HG03565 (cell line): Measurements from ENCODE around the gene THRAP3.
"Not testable (repeated sequence)": the region's sequence is repeated elsewhere in the genome, so short reads cannot be mapped to it uniquely, and the experiment has no call there.

Experiments used
- ATAC-seq: cut with Tn5 transposase; IDR thresholded peaks from one replicate; pipeline ENCODE4 v1.9.1; 2021; ENCODE audit warnings: mild to moderate bottlenecking, moderate library complexity; ENCODE audit not compliant: unreplicated experiment

The THRAP3 gene

DNA sequence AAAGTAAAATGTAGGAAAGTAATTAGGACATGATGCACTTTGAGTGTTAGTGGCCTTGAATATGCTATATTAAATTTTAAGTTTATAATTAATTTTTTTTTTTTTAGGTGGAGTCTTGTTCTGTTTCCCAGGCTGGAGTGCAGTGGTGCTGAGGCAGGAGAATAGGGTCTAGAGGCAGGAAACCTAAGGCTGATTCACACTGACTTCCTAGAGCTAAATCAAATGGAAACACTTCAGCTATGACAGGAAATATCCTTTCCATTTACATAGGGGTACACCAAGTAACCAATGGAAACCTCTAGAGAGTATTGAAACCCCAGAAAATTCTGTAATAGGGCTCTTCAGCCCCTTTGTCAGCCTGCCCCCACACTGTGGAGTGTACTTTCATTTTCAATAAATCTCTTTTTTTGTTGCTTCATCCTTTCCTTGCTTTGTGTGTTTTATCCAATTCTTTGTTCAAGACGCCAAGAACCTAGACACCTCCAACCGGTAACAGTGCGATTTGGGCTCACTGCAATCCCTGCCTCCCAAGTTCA is 17.9 kb upstream of the THRAP3 start:
- no peak for ATAC-seq

DNA sequence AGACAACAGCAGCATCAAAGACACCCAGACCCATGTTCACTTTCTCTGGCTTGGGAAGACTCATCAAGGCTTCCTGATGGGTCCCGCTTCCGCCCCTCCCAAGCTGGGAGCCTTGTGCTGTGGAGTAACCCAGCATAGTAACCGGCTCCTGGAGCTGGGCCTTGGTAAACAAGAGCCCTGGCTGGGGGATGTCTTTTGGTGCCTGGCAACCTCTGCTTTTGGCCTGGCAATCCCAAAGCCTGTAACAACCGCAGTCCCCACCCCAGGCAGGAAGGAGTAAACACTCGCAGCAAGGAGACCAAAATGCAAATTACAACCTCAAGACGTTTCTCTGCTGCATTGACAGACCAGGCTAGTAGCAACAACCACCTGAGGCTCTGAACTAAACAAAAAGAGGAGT is 16.9 kb upstream of the THRAP3 start:
- ATAC-seq, result no peak

DNA sequence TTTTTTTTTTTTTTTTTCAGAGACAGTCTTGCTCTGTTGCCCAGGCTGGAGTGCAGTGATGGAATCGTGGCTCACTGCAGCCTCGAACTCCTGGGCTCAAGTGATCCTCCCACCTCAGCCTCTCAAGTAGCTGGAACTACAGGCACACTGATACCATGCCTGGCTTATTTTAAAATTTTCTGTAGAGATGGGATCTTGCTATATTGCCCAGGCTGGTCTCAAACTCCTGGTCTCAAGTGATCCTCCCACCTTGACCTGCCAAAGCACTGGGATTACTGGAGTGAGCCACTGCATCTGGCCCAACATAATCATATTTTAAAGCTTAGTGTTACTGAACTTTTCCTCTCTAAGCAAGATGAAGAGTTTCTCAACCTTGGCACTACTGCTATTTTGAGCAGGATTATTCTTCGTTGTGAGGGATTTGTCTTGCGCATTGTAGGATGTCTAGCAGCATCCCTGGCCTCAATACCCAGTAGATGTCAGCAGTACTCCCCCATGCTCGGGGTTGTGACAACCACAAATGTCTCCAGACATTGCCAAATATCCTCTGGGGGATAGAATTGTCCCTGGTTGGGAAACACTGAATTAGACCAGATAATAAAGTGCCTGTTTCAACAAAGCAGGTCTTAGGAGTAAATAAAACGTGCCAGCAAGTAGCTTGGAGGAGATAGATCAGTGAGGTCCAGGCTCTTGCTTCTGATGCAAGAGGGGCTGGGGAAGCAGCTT is 15.1 kb upstream of the THRAP3 start:
- ATAC-seq, result no peak

GRCh38 chr1:36211307-36211706 is 12.9 kb upstream of the THRAP3 start:
- no peak for ATAC-seq

DNA sequence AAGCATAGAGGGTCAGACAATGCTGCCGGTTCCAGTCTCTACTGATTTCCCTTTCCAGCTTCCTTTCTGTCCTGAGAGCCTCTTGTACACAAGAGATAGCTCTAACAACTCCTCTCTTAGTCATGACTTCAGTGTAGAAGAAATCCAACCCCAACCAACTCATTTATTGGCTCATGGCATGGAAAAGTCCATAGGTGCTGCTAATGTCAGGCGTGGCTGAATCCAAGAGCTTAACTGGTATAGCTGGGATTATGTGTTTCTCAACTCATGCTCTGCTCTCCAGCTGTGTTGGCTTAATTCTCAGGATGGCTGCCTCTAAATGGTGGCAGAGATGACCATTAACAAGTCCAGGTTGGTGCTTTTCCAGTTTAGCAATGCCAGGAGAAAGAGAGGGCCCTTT is 12.4 kb upstream of the THRAP3 start:
- ATAC-seq, result no peak

DNA sequence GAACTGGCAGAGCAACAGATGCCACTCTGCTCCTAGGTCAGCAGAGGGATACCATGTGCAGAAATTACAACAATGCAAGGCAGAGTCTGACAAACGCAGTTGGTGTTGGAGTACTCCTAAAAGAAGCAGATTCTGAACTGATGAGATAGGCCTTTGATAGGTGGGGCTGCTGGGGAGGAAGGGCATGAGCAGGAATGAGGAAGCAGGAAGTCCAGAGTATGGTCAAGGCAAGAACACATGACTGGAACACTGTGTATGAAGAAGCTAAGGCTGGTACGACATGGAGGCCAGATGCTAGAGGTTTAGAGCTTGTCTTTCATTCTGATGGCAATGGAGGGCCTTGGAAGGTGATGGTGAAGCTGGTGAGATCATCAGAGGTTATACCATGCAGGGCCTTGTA is 11.5 kb upstream of the THRAP3 start:
- ATAC-seq, result no peak

DNA sequence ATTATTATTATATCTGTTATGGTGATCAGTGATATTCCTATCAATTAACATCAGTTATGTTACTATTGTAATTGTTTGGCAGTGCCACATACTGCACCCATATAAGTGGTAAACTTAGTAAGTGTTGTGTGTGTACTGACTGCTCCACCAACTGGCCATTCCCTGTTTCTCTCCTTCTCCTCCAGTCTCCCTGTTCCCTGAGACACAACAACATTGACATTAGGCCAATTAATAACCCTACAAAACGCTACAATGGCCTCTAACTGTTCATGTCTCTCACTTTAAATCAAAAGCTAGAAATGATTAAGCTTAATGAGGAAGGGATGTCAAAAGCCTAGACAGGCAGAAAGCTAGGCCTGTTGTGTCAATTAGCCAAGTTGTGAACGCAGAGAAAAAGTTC is 6.6 kb upstream of the THRAP3 start:
- ATAC-seq, result no peak

- ATAC-seq, result not testable (repeated sequence)
Measured at GRCh38 chr1:36221901-36222300, 2.3 kb upstream of the THRAP3 start.

- no peak for ATAC-seq
Measured at GRCh38 chr1:36222481-36223380, 1.5 kb upstream of the THRAP3 start.

DNA sequence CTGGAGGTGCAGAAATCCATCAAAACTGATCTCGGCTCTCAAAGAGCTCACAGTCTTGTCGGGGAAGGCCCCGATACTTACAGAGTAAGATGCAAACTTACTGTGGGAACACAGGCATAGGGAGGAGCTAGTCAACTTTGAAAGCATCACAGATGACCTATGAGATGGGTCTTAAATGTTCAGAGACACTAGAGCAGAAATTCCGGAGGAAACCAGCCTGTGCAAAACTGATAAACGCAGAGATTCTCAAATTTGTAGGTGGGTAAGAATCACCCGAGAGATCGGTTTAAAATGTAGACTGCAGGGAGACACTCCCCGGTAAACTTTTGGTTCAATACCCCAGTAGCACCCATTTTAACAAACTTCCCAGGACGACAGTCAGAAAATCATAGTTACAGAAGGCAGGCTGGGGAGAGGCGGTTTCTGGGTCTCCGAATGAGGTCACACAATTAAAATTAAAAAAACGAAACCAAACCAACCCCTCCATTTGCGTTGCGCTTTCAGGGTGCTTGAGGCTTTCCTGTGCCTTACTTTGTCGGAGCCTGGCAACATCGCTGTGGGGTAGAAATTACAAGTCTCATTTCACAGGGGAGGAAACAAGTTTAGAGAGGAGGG is 755 bp upstream of the THRAP3 start:
- ATAC-seq, result peak; percentile 26

DNA sequence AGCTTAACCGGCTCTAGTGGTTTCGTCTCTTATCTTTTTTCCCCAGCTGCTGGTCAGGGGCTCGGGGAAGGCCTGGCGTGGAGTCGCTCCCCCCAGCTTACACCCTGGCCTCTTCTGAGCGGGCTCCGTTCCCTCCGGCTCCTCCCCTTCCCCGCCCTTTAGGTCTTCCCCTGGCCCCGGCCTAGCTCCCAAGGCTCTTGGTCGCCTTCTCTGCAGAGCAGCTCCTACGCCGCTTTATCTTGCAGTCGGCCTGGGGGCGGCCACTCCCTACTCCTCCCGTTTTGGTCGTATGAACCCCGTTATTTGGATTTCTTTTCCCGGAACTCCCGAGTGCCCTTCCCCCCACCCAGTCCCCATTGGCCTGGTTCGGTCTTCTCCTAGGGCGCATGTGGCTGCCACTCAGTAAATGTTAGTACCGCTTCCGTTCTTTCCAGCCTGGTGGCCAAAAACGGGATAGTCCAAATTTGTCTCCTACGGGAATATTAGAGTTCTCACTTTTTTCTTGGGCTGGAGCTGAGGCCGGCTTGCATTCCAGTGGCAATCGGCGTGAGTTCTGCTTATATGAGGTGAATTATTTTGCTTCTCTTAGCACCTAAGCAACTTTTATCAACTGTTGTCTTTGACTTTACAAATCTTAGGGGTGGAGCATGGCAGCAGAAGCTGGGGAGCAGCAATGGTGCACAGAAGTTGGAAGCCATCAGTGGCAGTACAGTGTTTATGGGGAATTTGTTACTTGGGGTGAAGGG is 467 bp downstream of the THRAP3 start:
- ATAC-seq, result peak; percentile 26

GRCh38 chr1:36225283-36225899 is 1.1 kb downstream of the THRAP3 start:
- no peak for ATAC-seq

DNA sequence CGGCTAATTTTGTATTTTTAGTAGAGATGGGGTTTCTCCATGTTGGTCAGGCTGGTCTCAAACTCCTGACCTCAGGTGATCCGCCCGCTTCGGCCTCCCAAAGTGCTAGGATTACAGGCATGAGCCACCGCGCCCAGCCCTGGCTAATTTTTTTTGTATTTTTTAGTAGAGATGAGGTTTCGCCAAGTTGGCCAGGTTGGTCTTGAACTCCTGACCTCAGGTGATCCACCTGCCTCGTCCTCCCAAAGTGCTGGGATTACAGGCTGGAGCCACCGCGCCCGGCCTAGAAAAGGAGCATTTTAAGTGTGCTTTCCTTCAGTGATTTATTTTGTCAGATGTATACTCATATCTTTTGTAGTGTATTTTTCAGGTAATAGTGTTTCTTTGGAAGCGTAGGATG is 6.0 kb downstream of the THRAP3 start:
- ATAC-seq, result not testable (repeated sequence)

- ATAC-seq, result no peak
Measured at GRCh38 chr1:36231191-36231590, 6.9 kb downstream of the THRAP3 start.

GRCh38 chr1:36232212-36233095 is 8.2 kb downstream of the THRAP3 start:
- no peak for ATAC-seq

- no peak for ATAC-seq
Measured at GRCh38 chr1:36236302-36236701, 12.1 kb downstream of the THRAP3 start.

DNA sequence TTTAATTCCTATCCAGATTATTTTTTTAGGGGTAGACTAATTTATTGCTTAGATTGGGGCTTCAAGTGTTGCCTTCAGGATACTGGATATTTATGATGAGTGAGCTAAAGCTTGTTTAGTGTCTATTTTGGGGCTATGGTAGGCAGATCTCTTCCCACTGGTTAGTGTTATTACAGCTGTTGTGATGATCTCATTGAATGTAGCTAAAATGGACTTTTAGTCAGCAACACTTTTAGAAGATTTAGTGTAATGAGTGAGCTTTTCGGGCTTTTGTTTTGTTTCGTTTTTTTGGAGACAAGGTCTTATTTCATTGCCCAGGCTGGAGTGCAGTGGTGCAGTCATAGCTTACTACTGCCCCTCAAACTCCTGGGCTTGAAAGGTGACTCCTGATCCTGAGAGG is 14.2 kb downstream of the THRAP3 start:
- no peak for ATAC-seq

DNA sequence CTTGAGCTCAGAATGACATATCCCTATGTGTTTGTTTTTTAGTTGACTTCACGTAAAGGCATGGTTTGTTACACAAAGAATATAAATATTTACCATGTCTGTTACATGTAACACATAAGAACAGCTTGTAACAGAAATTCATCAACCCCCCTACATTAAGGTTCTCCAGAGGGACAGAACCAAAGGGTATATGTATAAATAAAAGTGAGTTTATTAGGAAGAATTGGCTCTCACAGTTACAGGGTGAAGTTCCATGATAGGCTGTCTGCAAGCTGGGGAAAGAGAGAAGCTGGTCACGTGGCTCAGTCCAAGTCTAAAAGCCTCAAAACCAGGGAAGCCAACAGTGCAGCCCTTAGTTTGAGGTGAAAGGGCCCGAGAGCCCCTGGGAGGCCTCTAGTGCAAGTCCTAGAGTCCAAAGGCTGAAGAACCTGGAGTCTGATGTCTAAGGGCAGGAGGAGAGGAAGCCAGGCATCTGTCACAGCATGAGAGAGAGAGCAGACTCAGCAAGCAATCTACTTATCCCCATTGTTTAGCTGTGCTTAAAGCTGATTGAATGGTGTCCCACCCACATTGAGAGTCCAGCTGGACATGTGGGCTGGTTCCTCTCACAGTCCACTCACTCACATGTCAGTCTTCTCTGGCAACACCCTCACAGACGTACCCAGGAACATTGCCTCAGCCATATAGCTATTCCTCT is 15.8 kb downstream of the THRAP3 start:
- ATAC-seq, result no peak

DNA sequence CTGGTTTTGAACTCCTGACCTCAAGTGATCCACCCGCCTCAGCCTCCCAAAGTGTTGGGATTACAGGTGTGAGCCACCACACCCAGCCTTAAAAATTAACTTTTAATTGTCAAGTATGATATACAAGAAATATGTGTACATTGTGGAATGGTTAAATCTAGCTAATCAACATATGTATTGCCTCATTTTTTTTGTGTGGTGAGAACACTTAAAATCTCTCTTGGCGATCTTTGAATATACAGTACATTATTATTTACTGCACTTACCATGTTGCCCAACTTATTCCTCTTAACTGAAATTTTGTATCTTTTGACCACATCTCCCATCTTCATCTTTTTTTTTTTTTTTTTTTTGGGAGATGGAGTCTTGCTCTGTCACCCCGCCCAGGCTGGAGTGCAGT is 23.3 kb downstream of the THRAP3 start:
- ATAC-seq, result no peak
